Neural progenitor cell (in vitro differentiated cells): ENCODE measurements around the gene EME1.

Source experiments
- EZH2 ChIP-seq: fragments of 200-600 bp; sonication (generic); IDR thresholded peaks from 2 replicates; pipeline ENCODE4 v1.6.1; 2017; ENCODE audit warnings: antibody characterized with exemption, mild to moderate bottlenecking, moderate library complexity
- TF ChIP-seq, protein P1 (sequence below): fragments of 200-600 bp; sonication (generic); IDR thresholded peaks from 2 replicates; pipeline ENCODE4 v1.5.1; 2017; ENCODE audit warnings: antibody characterized with exemption, mild to moderate bottlenecking

DNA sequence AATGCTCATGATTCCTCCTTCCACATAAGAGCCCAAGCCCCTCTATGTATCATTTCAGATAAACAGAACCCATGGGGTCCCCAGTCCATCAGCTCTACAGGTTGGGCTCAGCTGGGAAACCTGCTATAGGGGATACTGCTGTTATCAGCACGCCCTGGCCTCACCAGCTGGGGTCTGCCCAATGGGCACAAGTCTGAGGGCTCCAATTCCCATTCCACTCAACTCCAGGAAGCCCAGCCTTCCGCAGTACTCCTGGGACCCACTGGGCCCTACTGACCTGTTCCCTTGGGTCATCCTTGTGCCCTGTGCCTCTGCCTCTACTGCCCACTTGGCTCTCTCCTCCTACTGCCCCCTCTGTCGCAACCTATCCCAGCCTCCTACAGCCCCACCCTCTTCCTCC lies 43.3 kb upstream of the EME1 start:
- TF ChIP-seq, protein P1, sequence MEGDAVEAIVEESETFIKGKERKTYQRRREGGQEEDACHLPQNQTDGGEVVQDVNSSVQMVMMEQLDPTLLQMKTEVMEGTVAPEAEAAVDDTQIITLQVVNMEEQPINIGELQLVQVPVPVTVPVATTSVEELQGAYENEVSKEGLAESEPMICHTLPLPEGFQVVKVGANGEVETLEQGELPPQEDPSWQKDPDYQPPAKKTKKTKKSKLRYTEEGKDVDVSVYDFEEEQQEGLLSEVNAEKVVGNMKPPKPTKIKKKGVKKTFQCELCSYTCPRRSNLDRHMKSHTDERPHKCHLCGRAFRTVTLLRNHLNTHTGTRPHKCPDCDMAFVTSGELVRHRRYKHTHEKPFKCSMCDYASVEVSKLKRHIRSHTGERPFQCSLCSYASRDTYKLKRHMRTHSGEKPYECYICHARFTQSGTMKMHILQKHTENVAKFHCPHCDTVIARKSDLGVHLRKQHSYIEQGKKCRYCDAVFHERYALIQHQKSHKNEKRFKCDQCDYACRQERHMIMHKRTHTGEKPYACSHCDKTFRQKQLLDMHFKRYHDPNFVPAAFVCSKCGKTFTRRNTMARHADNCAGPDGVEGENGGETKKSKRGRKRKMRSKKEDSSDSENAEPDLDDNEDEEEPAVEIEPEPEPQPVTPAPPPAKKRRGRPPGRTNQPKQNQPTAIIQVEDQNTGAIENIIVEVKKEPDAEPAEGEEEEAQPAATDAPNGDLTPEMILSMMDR = no peak
- no peak for TF ChIP-seq EZH2
